Peyer's patch (tissue), 4 donors: ENCODE data around the gene ATP2A1. TPM values are rescaled to one million over a fixed set of nuclear protein-coding genes. Genes with fewer than 3 reads are reported as not detected.

Source experiments
- DNase-seq, 3 donors: peaks; one replicate each; pipeline ENCODE4 v3.0.0-alpha.2; 2017 to 2019
- H3K27ac ChIP-seq, 4 donors: fragments of 200-600 bp; sonication (generic); one replicate each; pipeline ENCODE4 v1.5.1; 2016 to 2019
- H3K27me3 ChIP-seq, 2 donors: fragments of 200-600 bp; sonication (generic); one replicate each; pipeline ENCODE4 v1.5.1; 2019
- H3K36me3 ChIP-seq, 3 donors: fragments of 200-600 bp; sonication (generic); one replicate each; pipeline ENCODE4 v1.5.1; 2016 to 2019
- H3K4me1 ChIP-seq, 4 donors: fragments of 200-600 bp; sonication (generic); one replicate each; pipeline ENCODE4 v1.5.1; 2016 to 2019
- H3K4me3 ChIP-seq, 4 donors: fragments of 200-600 bp; sonication (generic); 1 replicate in 3 of 4; 2 replicates in 1 of 4; pipeline ENCODE4 v1.5.1; 2016 to 2019; ENCODE audit warnings: mild to moderate bottlenecking in 1 of 4
- H3K9me3 ChIP-seq, 4 donors: fragments of 200-600 bp; sonication (generic); one replicate each; pipeline ENCODE4 v1.5.1; 2016 to 2019; ENCODE audit warnings: mild to moderate bottlenecking in 1 of 4
- POLR2A ChIP-seq, 2 donors: fragments of 450-650 bp; IDR thresholded peaks; one replicate each; pipeline ENCODE4 v1.5.1; 2017; ENCODE audit warnings: antibody characterized with exemption in 2 of 2, mild to moderate bottlenecking in 2 of 2, moderate library complexity in 2 of 2
- total RNA-seq, 4 donors: library from RNA; depleted of rRNA; stranded (reverse); fragments of >200 nt; gene quantifications; one replicate each; pipeline ENCODE4 v1.1.0, GENCODE V29; 2016
- TF ChIP-seq, protein P1 (sequence below), 6 experiments: fragments of 450-650 bp in 4 of 6; fragments of 200-600 bp in 2 of 6; sonication (generic) in 1 of 6; IDR thresholded peaks; one replicate each; pipeline ENCODE4 v1.5.1; 2017 to 2019; ENCODE audit warnings: antibody characterized with exemption in 6 of 6, mild to moderate bottlenecking in 3 of 6, moderate library complexity in 1 of 6

Gene ATP2A1
- total RNA-seq: 100 to 1,000 TPM in 1 of 4 donors, 1 to 10 TPM in 1, under 1 TPM in 1, not detected in 1; 0.35 to 142 (median 2.0) TPM

GRCh38 chr16:28878083-28878926 lies at the start of gene ATP2A1:
Gene ATP2A1 (plus strand): TSS chr16:28878488. CDS start chr16:28878672, 184 bp downstream.
- Histone ChIP-seq H3K27me3 (no peaks in the 10 kb centered on the region), H3K27ac (peak within 1 kb of the TSS in 1 of 4 donors; percentile 68), H3K4me1 (peaks cover 0 to 15% (median 6%) of the 10 kb centered on the region in 4 donors), H3K4me3 (peak within 1 kb of the TSS; percentile 47 to 79 (median 75)), H3K36me3 (peaks cover 0 to 12% (median 0%) of the 10 kb centered on the region in 3 donors), H3K9me3 (no peaks in the 10 kb centered on the region)
- no peak for DNase-seq
- TF ChIP-seq, protein P1, sequence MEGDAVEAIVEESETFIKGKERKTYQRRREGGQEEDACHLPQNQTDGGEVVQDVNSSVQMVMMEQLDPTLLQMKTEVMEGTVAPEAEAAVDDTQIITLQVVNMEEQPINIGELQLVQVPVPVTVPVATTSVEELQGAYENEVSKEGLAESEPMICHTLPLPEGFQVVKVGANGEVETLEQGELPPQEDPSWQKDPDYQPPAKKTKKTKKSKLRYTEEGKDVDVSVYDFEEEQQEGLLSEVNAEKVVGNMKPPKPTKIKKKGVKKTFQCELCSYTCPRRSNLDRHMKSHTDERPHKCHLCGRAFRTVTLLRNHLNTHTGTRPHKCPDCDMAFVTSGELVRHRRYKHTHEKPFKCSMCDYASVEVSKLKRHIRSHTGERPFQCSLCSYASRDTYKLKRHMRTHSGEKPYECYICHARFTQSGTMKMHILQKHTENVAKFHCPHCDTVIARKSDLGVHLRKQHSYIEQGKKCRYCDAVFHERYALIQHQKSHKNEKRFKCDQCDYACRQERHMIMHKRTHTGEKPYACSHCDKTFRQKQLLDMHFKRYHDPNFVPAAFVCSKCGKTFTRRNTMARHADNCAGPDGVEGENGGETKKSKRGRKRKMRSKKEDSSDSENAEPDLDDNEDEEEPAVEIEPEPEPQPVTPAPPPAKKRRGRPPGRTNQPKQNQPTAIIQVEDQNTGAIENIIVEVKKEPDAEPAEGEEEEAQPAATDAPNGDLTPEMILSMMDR (IDR thresholded peaks at IDR 0.05): no peak

DNA sequence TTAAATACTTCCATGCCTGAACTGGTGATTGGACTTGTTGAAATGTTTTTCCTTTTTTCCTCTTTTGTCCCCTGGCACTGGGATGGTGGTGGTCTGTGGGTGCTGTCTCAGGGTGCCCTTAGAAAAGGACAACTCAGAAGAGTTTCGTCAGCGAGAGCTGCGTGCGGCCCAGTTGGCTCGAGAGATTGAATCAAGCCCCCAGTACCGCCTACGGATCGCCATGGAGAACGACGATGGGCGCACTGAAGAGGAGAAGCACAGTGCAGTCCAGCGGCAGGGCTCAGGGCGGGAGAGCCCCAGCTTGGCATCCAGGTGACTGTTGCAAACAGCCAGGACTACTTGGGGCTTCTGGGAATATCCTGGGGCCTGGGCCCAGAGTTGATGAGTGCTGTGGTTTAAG lies 48.5 kb upstream of the ATP2A1 start:
- no peak for DNase-seq
- Histone ChIP-seq H3K27ac (no peak overlapping the region), H3K9me3 (no peaks in the 10 kb centered on the region), H3K36me3 (peaks cover 0 to 93% (median 4%) of the 10 kb centered on the region in 3 donors), H3K27me3 (no peaks in the 10 kb centered on the region), H3K4me3 (no peak overlapping the region), H3K4me1 (peaks cover 0 to 10% (median 4%) of the 10 kb centered on the region in 4 donors)
- TF ChIP-seq POLR2A (IDR thresholded peaks at IDR 0.05): no peak
- TF ChIP-seq, protein P1 (IDR thresholded peaks at IDR 0.05): no peak

- Histone ChIP-seq H3K27me3 (no peaks in the 10 kb centered on the region), H3K9me3 (no peaks in the 10 kb centered on the region), H3K4me1 (peaks cover 0 to 4% (median 2%) of the 10 kb centered on the region in 4 donors), H3K36me3 (peaks cover 0 to 99% (median 4%) of the 10 kb centered on the region in 3 donors), H3K27ac (no peak overlapping the region), H3K4me3 (no peak overlapping the region)
- DNase-seq: no peak
- TF ChIP-seq POLR2A (IDR thresholded peaks at IDR 0.05): no peak
Observed at GRCh38 chr16:28830531-28830930, 47.8 kb upstream of the ATP2A1 start.

DNA sequence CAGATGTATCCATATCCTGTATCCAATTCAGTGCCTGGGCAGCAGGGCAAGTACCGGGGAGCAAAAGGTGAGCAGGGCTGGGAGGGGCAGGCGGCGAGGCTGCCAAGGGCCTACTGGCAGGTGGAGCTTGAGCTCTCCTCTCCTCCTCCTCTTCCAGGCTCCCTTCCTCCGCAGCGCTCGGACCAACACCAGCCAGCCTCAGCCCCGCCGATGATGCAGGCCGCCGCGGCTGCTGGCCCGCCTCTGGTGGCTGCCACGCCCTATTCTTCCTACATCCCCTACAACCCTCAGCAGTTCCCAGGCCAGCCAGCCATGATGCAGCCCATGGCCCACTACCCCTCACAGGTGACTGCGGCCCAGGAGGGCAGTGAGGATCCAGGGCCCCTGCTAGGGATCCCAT lies 43.9 kb upstream of the ATP2A1 start:
- peaks cover 0 to 89% (median 4%) of the 10 kb centered on the region in 3 donors for H3K36me3 ChIP-seq
- H3K4me1 ChIP-seq: no peaks in the 10 kb centered on the region
- no peak for TF ChIP-seq POLR2A (IDR thresholded peaks at IDR 0.05)
- TF ChIP-seq, protein P1 (IDR thresholded peaks at IDR 0.05): no peak
- H3K4me3 ChIP-seq: no peak overlapping the region
- DNase-seq: no peak
- H3K9me3 ChIP-seq: no peaks in the 10 kb centered on the region
- no peaks in the 10 kb centered on the region for H3K27me3 ChIP-seq
- no peak overlapping the region for H3K27ac ChIP-seq

GRCh38 chr16:28834873-28835863 lies 43.1 kb upstream of the ATP2A1 start:
- Histone ChIP-seq H3K4me3 (no peak overlapping the region), H3K27me3 (no peaks in the 10 kb centered on the region), H3K9me3 (no peaks in the 10 kb centered on the region), H3K4me1 (no peaks in the 10 kb centered on the region), H3K27ac (no peak overlapping the region), H3K36me3 (peaks cover 0 to 80% (median 4%) of the 10 kb centered on the region in 3 donors)
- DNase-seq: no peak
- TF ChIP-seq POLR2A (IDR thresholded peaks at IDR 0.05): no peak
- TF ChIP-seq, protein P1 (IDR thresholded peaks at IDR 0.05): no peak
